Fibroblast of upper back skin (primary cell): ENCODE results near the gene LAMC2.

Experiments
- DNase-seq: peaks from one replicate; pipeline ENCODE4 v3.0.0-alpha.2; 2013

LAMC2 gene

GRCh38 chr1:183289051-183289496 is 103.0 kb downstream of the LAMC2 start:
- no peak for DNase-seq

GRCh38 chr1:183290628-183291027 is 104.6 kb downstream of the LAMC2 start:
- no peak for DNase-seq

- no peak for DNase-seq
Measured at GRCh38 chr1:183291216-183291762, 105.2 kb downstream of the LAMC2 start.

- DNase-seq: peak; percentile 79
Measured at GRCh38 chr1:183291802-183292514, 105.9 kb downstream of the LAMC2 start.

GRCh38 chr1:183293241-183293640 is 107.2 kb downstream of the LAMC2 start:
- no peak for DNase-seq

- no peak for DNase-seq
Measured at GRCh38 chr1:183293876-183294275, 107.8 kb downstream of the LAMC2 start.
